AG04449 (cell line): ENCODE measurements around the gene DOCK3.
"Not testable (repeated sequence)": the region's sequence is repeated elsewhere in the genome, so short reads cannot be mapped to it uniquely, and the experiment has no call there.

Experiments used
- CTCF ChIA-PET: fragments of 350-600 bp; formaldehyde crosslinking; extraction: SDS; loops from one replicate; lab custom pipeline; 2021; ENCODE audit warnings: antibody characterized with exemption; lab: Yijun Ruan, JAX
- POLR2A ChIA-PET: fragments of 400-600, 350-600 bp; formaldehyde crosslinking; extraction: SDS; loops from one replicate; lab custom pipeline; 2020; ENCODE audit warnings: antibody characterized with exemption, inconsistent platforms; lab: Yijun Ruan, JAX
- DNase-seq: peaks from one replicate; pipeline ENCODE4 v3.0.0-alpha.2; 2010; ENCODE audit warnings: low read depth, low spot score
- H3K4me3 ChIP-seq: 2 replicates; pipeline ENCODE4 v1.5.1; 2011; ENCODE audit warnings: low read depth, mild to moderate bottlenecking, control low read depth, low read length
- TF ChIP-seq, protein P1 (sequence below): IDR thresholded peaks from one replicate; pipeline ENCODE4 v1.5.1; 2011; ENCODE audit warnings: mild to moderate bottlenecking, moderate library complexity, low read length, control low read depth, inconsistent platforms; ENCODE audit not compliant: insufficient read depth; ENCODE audit errors: missing control alignments

The DOCK3 gene

DNA sequence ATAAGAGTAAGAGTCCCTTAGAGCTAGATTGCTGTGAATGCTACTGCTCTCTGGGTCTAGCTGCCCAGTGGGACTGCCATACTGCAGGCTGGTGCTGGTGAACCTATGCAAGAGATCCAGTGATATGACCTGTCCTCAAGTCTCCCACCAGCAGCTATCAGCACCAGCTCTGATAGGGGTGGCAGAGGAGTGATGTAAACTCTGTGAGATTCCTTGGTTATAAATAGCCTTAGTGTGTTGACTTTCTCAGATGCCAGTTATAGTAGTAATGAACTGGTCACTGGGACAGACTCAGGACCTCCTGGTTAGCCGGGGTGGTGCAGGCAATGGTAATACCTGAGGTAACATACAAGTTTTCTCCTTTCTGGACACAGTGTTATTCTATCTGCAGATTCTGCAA is 515.5 kb downstream of the DOCK3 start:
- TF ChIP-seq, protein P1, sequence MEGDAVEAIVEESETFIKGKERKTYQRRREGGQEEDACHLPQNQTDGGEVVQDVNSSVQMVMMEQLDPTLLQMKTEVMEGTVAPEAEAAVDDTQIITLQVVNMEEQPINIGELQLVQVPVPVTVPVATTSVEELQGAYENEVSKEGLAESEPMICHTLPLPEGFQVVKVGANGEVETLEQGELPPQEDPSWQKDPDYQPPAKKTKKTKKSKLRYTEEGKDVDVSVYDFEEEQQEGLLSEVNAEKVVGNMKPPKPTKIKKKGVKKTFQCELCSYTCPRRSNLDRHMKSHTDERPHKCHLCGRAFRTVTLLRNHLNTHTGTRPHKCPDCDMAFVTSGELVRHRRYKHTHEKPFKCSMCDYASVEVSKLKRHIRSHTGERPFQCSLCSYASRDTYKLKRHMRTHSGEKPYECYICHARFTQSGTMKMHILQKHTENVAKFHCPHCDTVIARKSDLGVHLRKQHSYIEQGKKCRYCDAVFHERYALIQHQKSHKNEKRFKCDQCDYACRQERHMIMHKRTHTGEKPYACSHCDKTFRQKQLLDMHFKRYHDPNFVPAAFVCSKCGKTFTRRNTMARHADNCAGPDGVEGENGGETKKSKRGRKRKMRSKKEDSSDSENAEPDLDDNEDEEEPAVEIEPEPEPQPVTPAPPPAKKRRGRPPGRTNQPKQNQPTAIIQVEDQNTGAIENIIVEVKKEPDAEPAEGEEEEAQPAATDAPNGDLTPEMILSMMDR, result no peak
- POLR2A ChIA-PET, result no interaction called here
- CTCF ChIA-PET, result no interaction called here
- H3K4me3 ChIP-seq, result no peak overlapping the region
- no peak for DNase-seq

- H3K4me3 ChIP-seq, result no peak overlapping the region
- ChIA-PET POLR2A (no interaction called here), CTCF (interaction anchor here (1.6 kb wide), 1 partner anchor 181 kb away, joined by 3 read pairs; no protein-coding TSS in a partner anchor)
- TF ChIP-seq, protein P1, result no peak
- no peak for DNase-seq
Measured at GRCh38 chr3:51190827-51191226, 516.1 kb downstream of the DOCK3 start.

- CTCF ChIA-PET, result interaction anchor here (1.6 kb wide), 1 partner anchor 180 kb away, joined by 3 read pairs; no protein-coding TSS in a partner anchor
- POLR2A ChIA-PET, result no interaction called here
- TF ChIP-seq, protein P1, result no peak
- H3K4me3 ChIP-seq, result no peak overlapping the region
- no peak for DNase-seq
Measured at GRCh38 chr3:51191768-51192167, 517.0 kb downstream of the DOCK3 start.

DNA sequence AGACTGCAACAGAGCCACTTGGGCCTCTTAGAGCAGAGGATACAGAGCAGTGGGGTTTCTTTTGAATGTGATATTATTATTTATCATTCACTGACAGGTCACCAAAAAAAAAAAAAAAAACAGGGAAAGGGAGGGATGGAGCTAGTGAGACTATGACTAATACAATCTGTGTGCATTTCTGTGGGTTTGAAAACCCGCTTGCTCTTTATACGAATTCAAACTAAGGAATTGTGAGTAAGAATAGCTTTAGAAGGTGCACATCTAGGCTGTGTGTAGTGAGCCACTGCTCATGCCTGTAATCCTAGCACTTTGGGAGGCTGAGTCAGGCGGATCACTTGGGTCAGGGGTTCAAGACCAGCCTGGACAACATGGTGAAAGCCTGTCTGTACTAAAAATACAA is 523.8 kb downstream of the DOCK3 start:
- DNase-seq, result no peak
- TF ChIP-seq, protein P1, result no peak
- CTCF ChIA-PET, result no interaction called here
- H3K4me3 ChIP-seq, result no peak overlapping the region
- POLR2A ChIA-PET, result no interaction called here

DNA sequence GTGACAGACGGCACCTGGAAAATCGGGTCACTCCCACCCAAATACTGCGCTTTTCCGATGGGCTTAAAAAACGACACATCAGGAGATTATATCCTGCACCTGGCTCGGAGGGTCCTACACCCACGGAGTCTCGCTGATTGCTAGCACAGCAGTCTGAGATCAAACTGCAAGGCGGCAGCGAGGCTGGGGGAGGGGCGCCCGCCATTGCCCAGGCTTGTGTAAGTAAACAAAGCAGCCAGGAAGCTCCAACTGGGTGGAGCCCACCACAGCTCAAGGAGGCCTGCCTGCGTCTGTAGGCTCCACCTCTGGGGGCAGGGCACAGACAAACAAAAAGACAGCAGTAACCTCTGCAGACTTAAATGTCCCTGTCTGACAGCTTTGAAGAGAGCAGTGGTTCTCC is 524.6 kb downstream of the DOCK3 start:
- POLR2A ChIA-PET, CTCF ChIA-PET, H3K4me3 ChIP-seq: not testable (repeated sequence)

DNA sequence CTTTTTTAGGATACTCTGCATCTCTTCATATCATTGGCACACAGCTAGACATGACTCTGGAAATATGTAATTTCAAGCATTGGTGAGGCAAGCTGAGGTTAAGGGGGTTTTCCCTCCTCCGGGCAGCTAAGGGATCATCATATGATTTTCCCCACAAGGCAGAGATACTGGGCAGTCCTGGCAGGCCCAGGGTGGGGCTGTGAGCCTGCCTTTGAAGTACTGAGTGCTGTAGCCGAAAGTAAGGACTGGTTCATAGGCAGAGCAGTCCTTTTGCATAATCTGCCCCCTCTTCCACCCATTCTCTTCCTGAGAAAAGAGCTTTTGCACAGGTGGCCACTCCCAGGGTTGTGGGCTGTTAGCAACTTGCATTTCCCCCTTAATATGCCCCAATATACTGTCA is 541.6 kb downstream of the DOCK3 start:
- H3K4me3 ChIP-seq, result no peak overlapping the region
- TF ChIP-seq, protein P1, result no peak
- DNase-seq, result no peak
- CTCF ChIA-PET, result no interaction called here
- POLR2A ChIA-PET, result no interaction called here

More for the DNA sequence above, 524.6 kb downstream of the DOCK3 start:
- not testable (repeated sequence) for DNase-seq

GRCh38 chr3:51221959-51222358 is 547.2 kb downstream of the DOCK3 start:
- CTCF ChIA-PET, result no interaction called here
- H3K4me3 ChIP-seq, result no peak overlapping the region
- POLR2A ChIA-PET, result no interaction called here
- no peak for DNase-seq
- TF ChIP-seq, protein P1, result no peak
